ENCODE measurements around the gene CASKIN2.
"Not testable (repeated sequence)": the region's sequence is repeated elsewhere in the genome, so short reads cannot be mapped to it uniquely, and the experiment has no call there.

The CASKIN2 gene

GRCh38 chr17:75521951-75522727 lies 6.8 kb upstream of the CASKIN2 start:
- DNase-seq (ENCODE audit: low read depth): peak; percentile 34

DNA sequence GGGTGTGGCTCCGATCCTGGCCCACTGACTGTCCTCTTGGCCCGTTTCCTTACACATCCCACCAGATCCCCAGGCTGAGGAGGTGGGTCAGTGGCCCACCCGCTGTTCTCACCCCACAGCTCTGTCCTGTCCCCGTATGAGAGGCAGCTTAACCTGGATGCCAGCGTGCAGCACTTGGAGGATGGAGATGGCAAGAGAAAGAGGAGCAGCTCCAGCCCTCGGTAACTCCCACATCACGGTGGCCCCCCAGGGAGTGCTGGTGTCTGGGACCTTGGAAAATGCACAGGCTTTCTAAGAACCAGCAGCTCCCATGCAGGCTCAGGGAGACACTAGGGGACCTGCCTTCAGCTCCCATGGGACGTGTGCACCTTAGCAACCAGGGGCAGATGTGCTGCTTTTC lies 6.0 kb upstream of the CASKIN2 start:
- DNase-seq (ENCODE audit: low read depth): no peak

DNA sequence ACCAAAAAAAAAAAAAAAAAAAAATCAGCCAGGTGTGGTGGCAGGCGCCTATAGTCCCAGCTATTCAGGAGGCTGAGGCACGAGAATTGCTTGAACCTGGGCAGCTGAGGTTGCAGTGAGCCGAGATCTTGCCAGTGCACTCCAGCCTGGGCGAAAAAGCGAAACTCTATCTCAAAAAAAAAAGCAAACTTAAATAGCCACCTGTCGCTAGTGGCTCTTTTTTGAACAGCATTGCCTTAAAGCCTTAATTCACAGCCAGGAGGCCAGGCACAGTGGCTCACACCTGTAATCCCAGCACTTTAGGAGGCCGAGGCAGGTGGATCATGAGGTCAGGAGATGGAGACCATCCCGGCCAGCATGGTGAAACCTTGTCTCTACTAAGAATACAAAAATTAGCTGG lies 5.1 kb upstream of the CASKIN2 start:
- DNase-seq (ENCODE audit: low read depth): not testable (repeated sequence)

- DNase-seq (ENCODE audit: low read depth): no peak
These were observed 3.7 kb upstream of the CASKIN2 start for GRCh38 chr17:75518983-75519537.

GRCh38 chr17:75518201-75518600 lies 2.9 kb upstream of the CASKIN2 start:
- no peak for DNase-seq (ENCODE audit: low read depth)

GRCh38 chr17:75517297-75517865 lies 2.0 kb upstream of the CASKIN2 start:
- DNase-seq (ENCODE audit: low read depth): peak; percentile 28

DNA sequence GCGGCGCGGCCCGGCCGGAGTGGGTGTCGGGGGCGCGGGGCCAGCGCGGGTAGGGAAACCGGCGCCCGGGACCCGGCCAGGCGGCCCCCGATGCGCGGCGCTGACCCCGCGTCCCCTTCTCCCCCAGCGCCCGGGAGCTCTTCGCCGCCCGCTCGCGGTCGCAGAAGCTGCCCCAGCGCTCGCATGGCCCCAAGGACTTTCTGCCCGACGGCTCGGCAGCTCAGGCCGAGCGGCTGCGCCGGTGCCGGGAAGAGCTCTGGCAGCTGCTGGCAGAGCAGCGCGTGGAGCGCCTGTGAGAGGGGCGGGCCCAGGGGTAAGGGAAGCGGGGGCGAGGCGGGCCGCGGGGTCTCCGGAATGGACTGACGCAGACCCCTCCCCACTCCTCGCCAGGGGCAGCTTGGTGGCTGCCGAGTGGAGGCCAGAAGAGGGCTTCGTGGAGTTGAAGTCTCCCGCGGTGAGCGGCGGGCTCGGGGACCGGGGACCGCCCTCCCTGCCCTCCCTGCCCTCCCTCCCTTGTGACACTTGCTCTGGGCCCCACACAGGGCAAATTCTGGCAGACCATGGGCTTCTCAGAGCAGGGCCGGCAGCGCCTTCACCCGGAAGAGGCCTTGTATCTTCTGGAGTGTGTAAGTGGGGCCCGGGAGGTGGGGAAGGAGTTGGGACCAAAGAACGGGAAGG lies 1.4 kb upstream of the CASKIN2 start:
- peak; percentile 56 for DNase-seq (ENCODE audit: low read depth)

DNA sequence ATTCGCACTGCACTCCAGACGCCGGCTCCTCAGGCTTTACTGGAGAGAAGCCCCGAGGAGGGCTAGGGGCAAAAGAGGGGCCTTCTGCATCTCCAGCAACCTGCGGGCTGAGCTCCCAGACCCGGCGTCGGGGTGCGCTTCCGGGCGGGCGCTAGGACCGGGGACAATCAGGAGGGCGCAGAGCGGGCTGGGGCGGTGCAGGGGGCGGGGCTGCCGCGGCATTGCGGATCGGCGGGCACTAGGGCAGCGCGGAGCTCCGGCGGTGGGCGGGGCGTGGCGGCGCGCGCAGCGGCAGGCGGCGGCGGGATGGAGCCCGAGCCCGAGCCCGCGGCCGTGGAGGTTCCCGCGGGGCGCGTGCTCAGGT lies 900 bp upstream of the CASKIN2 start, which contains the start of gene TSEN54:
Gene TSEN54, plus strand, starts transcription at position 274 of the 364 bp plus-strand sequence. Its CDS starts 33 bp downstream, at position 307.
- peak; percentile 93 for DNase-seq (ENCODE audit: low read depth)

DNA sequence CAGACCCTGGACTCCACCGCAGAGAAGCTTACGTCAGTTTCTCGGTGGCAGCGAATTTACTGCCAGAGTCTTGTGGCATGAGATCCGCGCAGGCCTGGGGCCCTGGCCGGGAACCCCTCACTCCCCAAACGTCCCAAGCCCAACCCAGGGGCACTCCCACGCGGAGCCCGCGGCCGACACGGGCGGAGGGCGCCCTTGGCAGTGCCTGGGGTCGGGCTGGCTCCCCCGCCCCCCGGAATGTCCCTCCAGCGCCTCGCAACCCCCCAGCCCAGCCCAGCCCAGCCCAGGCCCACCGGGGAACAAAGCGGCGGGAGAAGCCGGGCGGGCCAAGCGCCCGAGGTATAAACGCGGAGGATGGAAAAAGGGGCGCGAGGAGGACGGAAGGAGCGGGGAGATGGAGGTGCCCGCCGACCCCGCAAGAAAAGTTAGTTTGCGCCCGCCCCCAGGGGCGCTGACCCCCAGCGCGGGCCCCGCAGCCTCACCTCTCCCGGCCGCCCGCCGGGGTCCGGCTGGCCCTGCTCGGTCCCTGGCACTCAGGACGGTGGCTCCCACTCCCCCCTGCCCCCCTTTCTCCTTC lies 330 bp downstream of the CASKIN2 start:
- peak; percentile 42 for DNase-seq (ENCODE audit: low read depth)

DNA sequence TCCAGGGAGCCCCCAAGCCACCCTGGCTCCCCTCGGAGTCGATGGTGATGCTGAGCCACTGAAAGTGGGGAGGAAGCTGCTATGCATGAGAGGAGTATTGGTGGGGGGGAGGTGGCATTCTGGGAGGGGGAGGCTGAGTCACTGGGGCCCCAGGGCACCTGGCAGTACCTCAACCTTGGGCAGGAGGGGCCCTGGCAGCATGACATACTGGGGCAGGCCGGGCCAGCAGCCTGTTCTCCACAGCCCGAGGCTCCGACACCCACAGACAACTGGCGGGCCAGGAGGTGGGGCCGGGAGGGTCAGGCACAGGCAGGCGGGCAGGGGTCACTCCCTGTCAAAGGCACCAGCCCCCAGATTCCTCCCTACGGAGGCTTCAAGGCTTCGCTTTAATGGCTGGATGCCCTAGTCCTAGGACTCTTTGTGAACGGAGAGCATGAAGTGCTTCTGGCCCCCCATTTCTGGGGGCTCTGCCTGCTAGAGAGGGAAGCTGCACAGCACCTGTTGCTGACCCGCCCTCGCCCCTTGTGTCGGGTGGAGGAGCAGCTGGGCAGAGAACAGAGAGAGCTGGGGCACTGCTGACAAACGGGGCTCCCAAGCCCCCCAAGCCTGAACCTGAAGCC lies 928 bp downstream of the CASKIN2 start:
- peak; percentile 60 for DNase-seq (ENCODE audit: low read depth)

- DNase-seq (ENCODE audit: low read depth): no peak
These were observed 1.7 kb downstream of the CASKIN2 start for GRCh38 chr17:75513641-75514000.

- peak; percentile 47 for DNase-seq (ENCODE audit: low read depth)
These were observed 2.3 kb downstream of the CASKIN2 start for GRCh38 chr17:75512926-75513640.

- DNase-seq (ENCODE audit: low read depth): no peak
These were observed 3.4 kb downstream of the CASKIN2 start for GRCh38 chr17:75511610-75512575.

DNA sequence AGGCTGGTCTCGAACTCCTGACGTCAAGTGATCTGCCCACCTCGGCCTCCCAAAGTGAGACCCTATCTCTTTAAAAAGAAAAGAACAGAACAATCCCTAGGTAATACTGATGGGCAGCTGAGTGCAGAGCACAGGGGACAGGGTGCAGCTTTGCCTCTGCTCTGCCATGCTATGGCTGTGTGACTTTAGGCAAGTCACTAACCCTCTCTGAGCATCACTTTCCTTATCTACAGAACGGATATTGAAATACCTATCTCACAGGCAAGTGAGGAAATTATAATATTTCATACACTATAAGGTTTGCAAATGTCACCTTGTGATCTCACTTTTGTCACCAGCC lies 4.1 kb downstream of the CASKIN2 start:
- no peak for DNase-seq (ENCODE audit: low read depth)

DNA sequence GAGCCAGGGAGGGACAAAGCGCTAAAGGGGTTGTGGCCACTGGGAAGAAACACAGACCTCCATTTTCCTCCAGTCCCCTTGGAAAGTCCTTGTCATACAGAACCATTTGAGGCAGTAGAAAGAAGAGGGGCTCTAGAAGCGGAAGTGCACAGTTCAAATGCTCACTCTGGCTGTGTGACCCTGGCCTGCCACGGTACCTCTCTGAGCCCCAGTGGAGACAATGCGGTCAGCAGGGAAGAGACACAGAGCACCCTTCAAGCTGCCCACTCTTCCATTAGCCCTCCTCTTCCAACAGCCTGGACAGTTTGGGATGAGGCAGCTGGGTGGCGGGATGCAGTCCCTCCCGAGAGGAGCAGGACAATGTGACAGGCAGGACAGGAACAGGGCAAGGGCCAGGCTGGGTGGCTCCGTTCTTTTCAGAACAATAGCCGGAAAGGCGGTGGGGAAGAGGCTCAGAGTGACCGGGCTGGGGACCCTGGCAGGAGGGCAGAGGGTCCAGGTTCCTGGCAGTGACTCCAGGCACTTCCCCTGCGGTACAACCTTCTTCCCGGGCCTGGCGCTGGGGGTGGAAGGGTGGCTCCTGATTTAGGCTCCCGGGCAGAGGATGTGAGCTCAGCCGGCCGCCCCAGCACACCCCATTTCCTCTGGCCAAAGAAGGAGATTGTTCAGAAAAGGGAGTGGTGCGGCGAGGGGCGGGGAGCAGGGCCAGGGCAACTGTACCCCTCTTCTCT lies 5.6 kb downstream of the CASKIN2 start:
- DNase-seq (ENCODE audit: low read depth): no peak

DNA sequence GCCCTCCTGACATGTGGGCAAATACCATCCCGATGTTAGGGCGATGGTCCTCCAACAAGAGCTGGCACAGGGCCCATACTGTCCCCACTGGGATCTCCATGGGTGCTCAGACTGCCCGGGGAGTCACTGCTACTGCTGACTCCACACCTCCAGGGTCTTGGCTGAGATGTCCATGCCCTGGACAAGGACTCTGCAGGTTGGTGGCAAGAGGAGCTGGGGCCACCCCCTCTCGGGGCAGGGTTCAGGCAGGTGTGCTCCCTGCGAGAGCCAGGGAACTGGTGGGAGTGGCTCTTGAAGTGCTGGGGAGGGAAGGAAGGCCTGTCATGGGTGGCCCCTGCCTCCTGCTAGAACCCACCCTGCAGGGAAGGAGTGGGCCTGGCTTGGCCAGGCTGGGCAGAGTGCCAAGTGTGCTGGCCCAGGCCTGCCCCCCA lies 6.4 kb downstream of the CASKIN2 start:
- DNase-seq (ENCODE audit: low read depth): no peak

- no peak for DNase-seq (ENCODE audit: low read depth)
These were observed 7.3 kb downstream of the CASKIN2 start for GRCh38 chr17:75507733-75508719.

DNA sequence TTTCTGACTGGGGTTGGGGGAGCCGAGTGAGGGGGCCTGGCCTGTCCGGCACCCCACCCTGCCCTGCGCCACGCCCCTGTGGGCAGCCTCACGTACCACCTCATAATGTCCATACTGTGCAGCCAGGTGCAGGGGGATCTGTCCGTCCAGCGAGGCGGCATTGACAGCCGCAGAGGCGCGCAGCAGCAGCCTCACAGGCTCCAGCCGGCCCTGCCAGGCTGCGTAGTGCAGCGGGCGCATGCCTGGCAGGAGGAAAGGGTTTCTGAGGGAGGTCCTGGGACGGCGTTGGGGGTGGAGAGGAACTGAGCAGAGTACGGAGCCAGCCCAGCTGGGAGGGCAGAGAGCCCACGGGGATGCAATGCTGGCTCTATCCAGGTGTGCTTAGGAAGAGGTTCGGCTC lies 8.4 kb downstream of the CASKIN2 start:
- DNase-seq (ENCODE audit: low read depth): no peak

Measured in ELR (cell line).